Measurements from ENCODE around the gene ARHGEF38.

DNA sequence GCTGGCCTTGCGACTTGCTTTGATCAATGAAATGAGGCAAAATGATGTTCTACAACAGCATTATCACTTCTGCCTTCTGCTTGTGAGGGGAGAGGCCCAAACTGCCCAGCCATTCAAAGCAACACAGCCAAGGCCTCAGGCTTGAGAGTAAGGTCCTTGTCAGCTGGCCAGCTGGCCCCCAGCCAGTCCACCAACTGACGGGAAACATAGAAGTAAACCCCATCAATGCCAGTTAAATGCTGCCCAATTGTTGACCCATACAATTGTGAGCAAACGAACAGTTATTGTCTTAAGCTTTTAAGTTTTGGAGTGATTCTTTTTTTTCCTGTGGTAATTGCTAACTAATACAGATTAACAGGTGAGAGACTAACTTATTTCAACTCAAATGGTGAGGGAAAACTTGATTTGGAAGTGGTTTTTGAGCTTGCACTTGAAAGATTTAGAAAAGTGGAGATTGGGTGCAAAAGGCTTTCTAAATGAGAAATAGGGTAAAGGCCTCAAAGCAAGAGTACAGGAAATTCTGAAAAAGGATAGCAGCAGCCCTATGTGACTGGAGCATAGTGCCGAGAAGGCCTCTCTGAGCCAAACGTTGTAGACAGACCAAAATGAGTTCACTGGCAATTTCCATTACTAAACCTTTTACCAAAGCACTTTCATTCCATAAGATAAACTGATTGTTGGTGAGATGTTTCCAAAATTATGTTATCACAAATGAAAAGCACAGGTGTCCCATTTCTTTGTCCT, 66.9 kb downstream of the ARHGEF38 start:
- TF ChIP-seq EZH2 (IDR thresholded peaks at IDR 0.05; ENCODE audit: insufficient read depth, low read length) = no peak
- TF ChIP-seq, protein P1, sequence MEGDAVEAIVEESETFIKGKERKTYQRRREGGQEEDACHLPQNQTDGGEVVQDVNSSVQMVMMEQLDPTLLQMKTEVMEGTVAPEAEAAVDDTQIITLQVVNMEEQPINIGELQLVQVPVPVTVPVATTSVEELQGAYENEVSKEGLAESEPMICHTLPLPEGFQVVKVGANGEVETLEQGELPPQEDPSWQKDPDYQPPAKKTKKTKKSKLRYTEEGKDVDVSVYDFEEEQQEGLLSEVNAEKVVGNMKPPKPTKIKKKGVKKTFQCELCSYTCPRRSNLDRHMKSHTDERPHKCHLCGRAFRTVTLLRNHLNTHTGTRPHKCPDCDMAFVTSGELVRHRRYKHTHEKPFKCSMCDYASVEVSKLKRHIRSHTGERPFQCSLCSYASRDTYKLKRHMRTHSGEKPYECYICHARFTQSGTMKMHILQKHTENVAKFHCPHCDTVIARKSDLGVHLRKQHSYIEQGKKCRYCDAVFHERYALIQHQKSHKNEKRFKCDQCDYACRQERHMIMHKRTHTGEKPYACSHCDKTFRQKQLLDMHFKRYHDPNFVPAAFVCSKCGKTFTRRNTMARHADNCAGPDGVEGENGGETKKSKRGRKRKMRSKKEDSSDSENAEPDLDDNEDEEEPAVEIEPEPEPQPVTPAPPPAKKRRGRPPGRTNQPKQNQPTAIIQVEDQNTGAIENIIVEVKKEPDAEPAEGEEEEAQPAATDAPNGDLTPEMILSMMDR (IDR thresholded peaks at IDR 0.05; ENCODE audit: insufficient read depth, low read depth, low read length) = no peak

All from astrocyte (in vitro differentiated cells and primary cell).